ENCODE results near the gene RANBP10. TPM values are rescaled to one million over a fixed set of nuclear protein-coding genes. Genes with fewer than 3 reads are reported as not detected.

Gene RANBP10
- total and polyA plus RNA-seq, 7 experiments from 2014 or later = 9.3 to 26.6 (median 23.8) TPM

DNA sequence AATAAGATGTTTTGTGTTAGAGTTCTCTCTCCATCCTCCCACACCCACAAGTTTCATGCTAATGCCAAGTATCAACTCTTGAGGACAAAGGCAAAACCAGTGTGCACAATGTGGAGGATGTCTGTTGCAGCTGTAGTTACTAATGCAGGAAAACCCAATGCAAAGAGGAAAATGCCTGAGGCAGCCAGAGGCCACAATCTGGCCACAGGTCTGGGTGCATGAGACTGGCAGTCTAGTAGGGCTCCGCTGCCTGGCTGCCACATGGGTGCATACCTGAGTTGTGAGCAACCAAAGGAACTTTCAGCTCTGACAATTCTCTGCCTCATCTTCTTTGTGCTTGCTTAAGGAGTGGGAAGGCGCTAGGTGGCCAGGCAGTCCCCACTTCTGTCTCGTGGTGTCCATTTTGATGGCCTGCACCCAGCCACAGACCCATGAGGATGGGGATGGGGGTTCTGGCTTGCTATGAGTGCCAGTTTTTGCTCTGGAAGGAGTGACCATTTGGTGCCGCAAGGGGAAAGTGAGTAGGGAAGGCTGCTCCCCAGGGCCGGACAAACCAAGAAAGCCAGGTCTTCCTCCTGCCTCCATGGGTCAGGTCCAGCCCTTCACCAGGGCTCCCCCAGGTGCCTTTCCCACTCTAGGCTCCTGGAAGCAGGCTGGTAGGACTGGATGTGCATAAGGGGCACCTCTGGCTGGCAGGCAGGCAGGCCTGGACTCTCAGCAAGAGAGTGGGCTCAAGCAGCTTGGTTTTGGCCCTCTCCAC is 83.0 kb downstream of the RANBP10 start:
- H3K4me1 Mint-ChIP-seq = peaks cover 9 to 25% (median 21%) of the 10 kb centered on the region in 7 donors
- H3K27ac ChIP-seq (ENCODE audit: low read depth, low read length) = no peak overlapping the region
- H3K9me3 ChIP-seq (ENCODE audit: control insufficient read depth in 2 of 3, low read length in 3 of 3) = no peaks in the 10 kb centered on the region
- H3K27me3 Mint-ChIP-seq = no peaks in the 10 kb centered on the region
- no peak overlapping the region for H3K27ac Mint-ChIP-seq
- H3K36me3 Mint-ChIP-seq = peaks cover 0 to 15% (median under 1%) of the 10 kb centered on the region in 5 donors
- H3K4me1 ChIP-seq (ENCODE audit: control insufficient read depth in 2 of 2, insufficient read depth in 2 of 2, low read length in 2 of 2) = peaks cover 10 to 11% of the 10 kb centered on the region in 2 donors
- POLR2A ChIA-PET = interaction anchor here (0.5 kb wide), 1 partner anchor 189 kb away, joined by 4 read pairs; no protein-coding TSS in a partner anchor
- H3K4me3 ChIP-seq (ENCODE audit: low read length) = no peak overlapping the region
- H3K9me3 Mint-ChIP-seq = peaks cover 0 to 2% (median 0%) of the 10 kb centered on the region in 11 donors
- intact Hi-C loops (cut with micrococcal nuclease) = no loop called here
- DNase-seq (no peak), ATAC-seq (no peak)
- H3K27me3 ChIP-seq (ENCODE audit: control insufficient read depth in 2 of 2, insufficient read depth in 2 of 2, low read length in 2 of 2) = no peaks in the 10 kb centered on the region
- peaks cover 0 to 43% (median 0%) of the 10 kb centered on the region in 3 experiments for H3K36me3 ChIP-seq (ENCODE audit: control insufficient read depth in 2 of 3, insufficient read depth in 3 of 3, low read length in 3 of 3)
- no peak overlapping the region for H3K4me3 Mint-ChIP-seq
- CTCF ChIA-PET = no interaction called here

DNA sequence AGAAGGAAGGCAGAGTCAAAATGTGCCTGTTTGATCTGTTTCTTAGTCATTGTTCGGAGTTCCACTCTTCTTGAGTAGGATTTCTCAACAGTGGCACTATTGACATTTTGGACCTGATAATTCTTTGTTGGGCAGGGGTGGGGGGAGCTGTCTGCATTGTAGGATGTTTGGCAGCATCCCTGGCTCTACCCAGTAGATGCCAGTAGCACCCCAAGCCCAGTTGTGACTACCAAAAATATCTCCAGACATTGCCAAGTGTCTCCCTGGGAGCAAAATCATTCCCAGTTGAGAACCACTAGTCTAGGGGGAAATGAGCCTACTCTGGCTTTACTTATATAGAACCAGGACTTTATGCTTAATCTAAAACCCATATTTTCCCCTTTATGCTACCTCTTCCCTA is 86.1 kb downstream of the RANBP10 start:
- peaks cover 0 to 15% (median 0%) of the 10 kb centered on the region in 3 experiments for H3K36me3 ChIP-seq (ENCODE audit: control insufficient read depth in 2 of 3, insufficient read depth in 3 of 3, low read length in 3 of 3)
- ChIA-PET CTCF (no interaction called here), POLR2A (interaction anchor here (0.7 to 1.6 kb wide), 4 partner anchors 61 to 111 kb away, joined by 3 to 9 read pairs (median 6); partner anchors contain the start of genes RANBP10 and TSNAXIP1)
- peaks cover 0 to 17% (median 4%) of the 10 kb centered on the region in 5 donors for H3K36me3 Mint-ChIP-seq
- peak overlapping the region; percentile 95 for H3K4me3 ChIP-seq (ENCODE audit: low read length)
- intact Hi-C loops (cut with micrococcal nuclease) = no loop called here
- no peaks in the 10 kb centered on the region for H3K9me3 ChIP-seq (ENCODE audit: control insufficient read depth in 2 of 3, low read length in 3 of 3)
- H3K4me1 ChIP-seq (ENCODE audit: control insufficient read depth in 2 of 2, insufficient read depth in 2 of 2, low read length in 2 of 2) = peaks cover 15 to 16% of the 10 kb centered on the region in 2 donors
- ATAC-seq (no peak), DNase-seq (no peak)
- no peaks in the 10 kb centered on the region for H3K27me3 Mint-ChIP-seq
- peaks cover 0 to 2% (median 0%) of the 10 kb centered on the region in 11 donors for H3K9me3 Mint-ChIP-seq
- H3K27me3 ChIP-seq (ENCODE audit: control insufficient read depth in 2 of 2, insufficient read depth in 2 of 2, low read length in 2 of 2) = no peaks in the 10 kb centered on the region
- H3K4me1 Mint-ChIP-seq = peaks cover 19 to 48% (median 38%) of the 10 kb centered on the region in 7 donors
- H3K27ac Mint-ChIP-seq = peak overlapping the region; percentile 91 to 99 (median 98)
- peak overlapping the region; percentile 90 to 99 (median 94) for H3K4me3 Mint-ChIP-seq
- H3K27ac ChIP-seq (ENCODE audit: low read depth, low read length) = peak overlapping the region; percentile 88

DNA sequence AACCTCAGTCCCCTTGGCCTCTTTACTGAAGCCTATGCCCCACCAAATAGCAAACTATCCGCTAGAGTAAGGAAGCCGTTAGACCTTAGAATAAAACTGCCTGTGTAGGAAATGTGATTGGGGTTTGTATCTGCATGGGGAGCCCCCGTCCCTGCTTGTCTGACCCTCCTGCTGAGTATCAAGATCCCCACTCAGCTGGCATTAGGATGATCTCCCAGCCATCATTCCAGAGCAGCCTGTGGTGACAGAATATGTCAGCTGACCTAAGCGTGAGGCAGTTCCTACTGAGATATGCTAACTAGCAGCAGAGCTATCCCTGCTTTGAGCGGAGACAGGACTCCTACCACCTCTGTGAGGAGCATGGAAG is 86.6 kb downstream of the RANBP10 start:
- ATAC-seq (peak; percentile 33), DNase-seq (peak in 1 of 9 donors; percentile 31)
- Mint-ChIP-seq H3K27ac (peak overlapping the region; percentile 91 to 99 (median 98)), H3K27me3 (no peaks in the 10 kb centered on the region), H3K36me3 (peaks cover 0 to 12% (median 0%) of the 10 kb centered on the region in 5 donors), H3K4me1 (peaks cover 19 to 48% (median 39%) of the 10 kb centered on the region in 7 donors), H3K9me3 (peaks cover 0 to 2% (median 0%) of the 10 kb centered on the region in 11 donors), H3K4me3 (peak overlapping the region; percentile 90 to 99 (median 94))
- H3K27ac ChIP-seq (ENCODE audit: low read depth, low read length) = peak overlapping the region; percentile 88
- H3K4me3 ChIP-seq (ENCODE audit: low read length) = peak overlapping the region; percentile 95
- peaks cover 15 to 16% of the 10 kb centered on the region in 2 donors for H3K4me1 ChIP-seq (ENCODE audit: control insufficient read depth in 2 of 2, insufficient read depth in 2 of 2, low read length in 2 of 2)
- peaks cover 0 to 10% (median 0%) of the 10 kb centered on the region in 3 experiments for H3K36me3 ChIP-seq (ENCODE audit: control insufficient read depth in 2 of 3, insufficient read depth in 3 of 3, low read length in 3 of 3)
- ChIA-PET POLR2A (interaction anchor here (0.7 to 1.6 kb wide), 9 partner anchors 16 to 114 kb away, joined by 3 to 9 read pairs (median 4); partner anchors contain the start of genes ACD, PARD6A, RANBP10 and TSNAXIP1), CTCF (interaction anchor here (1.0 kb wide), 1 partner anchor 47 kb away, joined by 4 read pairs; no protein-coding TSS in a partner anchor)
- H3K27me3 ChIP-seq (ENCODE audit: control insufficient read depth in 2 of 2, insufficient read depth in 2 of 2, low read length in 2 of 2) = no peaks in the 10 kb centered on the region
- no peaks in the 10 kb centered on the region for H3K9me3 ChIP-seq (ENCODE audit: control insufficient read depth in 2 of 3, low read length in 3 of 3)
- intact Hi-C loops (cut with micrococcal nuclease) = loop anchor here (1.0 to 5.0 kb wide), 12 partner anchors 47 to 472 kb away; partner anchors contain the start of genes ATP6V0D1 (in 2 of the 2), RANBP10 (in 2 of the 2), THAP11 (in 2 of the 2) and TSNAXIP1 (in 2 of the 2)

GRCh38 chr16:67719048-67719777 is 87.1 kb downstream of the RANBP10 start, which contains the start of gene GFOD2:
Gene GFOD2 (minus strand): TSS chr16:67719316. CDS start chr16:67685715, 33,601 bp downstream.
- peaks cover 0 to 2% (median 0%) of the 10 kb centered on the region in 11 donors for H3K9me3 Mint-ChIP-seq
- no peaks in the 10 kb centered on the region for H3K27me3 ChIP-seq (ENCODE audit: control insufficient read depth in 2 of 2, insufficient read depth in 2 of 2, low read length in 2 of 2)
- CTCF ChIA-PET = interaction anchor here (0.7 to 1.0 kb wide), 2 partner anchors 47 kb away, joined by 4 read pairs; no protein-coding TSS in a partner anchor
- H3K27ac ChIP-seq (ENCODE audit: low read depth, low read length) = peak within 1 kb of the TSS; percentile 88
- POLR2A ChIA-PET = interaction anchor here (0.6 to 1.6 kb wide), 11 partner anchors 15 to 176 kb away, joined by 3 to 9 read pairs (median 4); partner anchors contain the start of genes ACD, PARD6A, RANBP10 and TSNAXIP1
- H3K27me3 Mint-ChIP-seq = no peaks in the 10 kb centered on the region
- peak within 1 kb of the TSS; percentile 91 to 99 (median 98) for H3K27ac Mint-ChIP-seq
- peaks cover 0 to 10% (median 0%) of the 10 kb centered on the region in 5 donors for H3K36me3 Mint-ChIP-seq
- H3K4me1 Mint-ChIP-seq = peaks cover 19 to 51% (median 39%) of the 10 kb centered on the region in 7 donors
- H3K4me1 ChIP-seq (ENCODE audit: control insufficient read depth in 2 of 2, insufficient read depth in 2 of 2, low read length in 2 of 2) = peaks cover 15 to 16% of the 10 kb centered on the region in 2 donors
- peak; percentile 94 to 100 (median 96) for DNase-seq
- H3K9me3 ChIP-seq (ENCODE audit: control insufficient read depth in 2 of 3, low read length in 3 of 3) = no peaks in the 10 kb centered on the region
- H3K4me3 Mint-ChIP-seq = peak within 1 kb of the TSS; percentile 90 to 99 (median 94)
- peak; percentile 96 for ATAC-seq
- peak within 1 kb of the TSS; percentile 95 for H3K4me3 ChIP-seq (ENCODE audit: low read length)
- H3K36me3 ChIP-seq (ENCODE audit: control insufficient read depth in 2 of 3, insufficient read depth in 3 of 3, low read length in 3 of 3) = peaks cover 0 to 4% (median 0%) of the 10 kb centered on the region in 3 experiments
- intact Hi-C loops (cut with micrococcal nuclease) = loop anchor here (1.0 to 5.0 kb wide), 12 partner anchors 46 to 472 kb away; partner anchors contain the start of genes ATP6V0D1 (in 2 of the 2), RANBP10 (in 2 of the 2), THAP11 (in 2 of the 2) and TSNAXIP1 (in 2 of the 2)

DNA sequence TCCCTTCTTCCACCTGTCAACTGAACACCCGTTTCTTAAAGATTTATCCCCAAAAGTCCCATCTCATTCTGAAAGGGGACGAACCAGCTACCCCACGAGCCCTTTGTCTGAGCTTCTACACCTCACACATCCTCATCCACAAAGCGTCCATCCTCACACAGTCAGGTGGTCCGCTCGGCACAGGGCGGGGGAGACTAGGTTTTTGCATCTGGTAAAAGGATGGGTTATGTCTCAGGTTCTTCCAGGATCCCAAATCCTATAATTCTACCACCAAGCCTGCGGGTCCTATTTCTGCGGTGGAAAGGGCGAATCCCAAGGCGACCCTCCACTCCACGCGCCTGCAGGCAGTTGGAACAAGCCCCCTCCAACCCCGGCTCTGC is 87.7 kb downstream of the RANBP10 start:
- intact Hi-C loops (cut with micrococcal nuclease) = loop anchor here (1.0 to 5.0 kb wide), 12 partner anchors 46 to 471 kb away; partner anchors contain the start of genes ATP6V0D1 (in 2 of the 2), RANBP10 (in 2 of the 2), THAP11 (in 2 of the 2) and TSNAXIP1 (in 2 of the 2)
- H3K36me3 ChIP-seq (ENCODE audit: control insufficient read depth in 2 of 3, insufficient read depth in 3 of 3, low read length in 3 of 3) = no peaks in the 10 kb centered on the region
- H3K27ac ChIP-seq (ENCODE audit: low read depth, low read length) = peak overlapping the region; percentile 88
- ChIA-PET CTCF (interaction anchor here (0.6 to 1.0 kb wide), 3 partner anchors 46 to 221 kb away, joined by 3 to 4 read pairs (median 4); no protein-coding TSS in a partner anchor), POLR2A (interaction anchor here (0.6 to 1.6 kb wide), 12 partner anchors 15 to 175 kb away, joined by 3 to 9 read pairs (median 4); partner anchors contain the start of genes ACD, PARD6A, RANBP10 and TSNAXIP1)
- Mint-ChIP-seq H3K27ac (peak overlapping the region; percentile 11 to 99 (median 59)), H3K36me3 (peaks cover 0 to 10% (median 0%) of the 10 kb centered on the region in 5 donors), H3K4me1 (peaks cover 20 to 51% (median 40%) of the 10 kb centered on the region in 7 donors), H3K4me3 (peak overlapping the region; percentile 90 to 99 (median 94)), H3K9me3 (peaks cover 0 to 2% (median 0%) of the 10 kb centered on the region in 11 donors), H3K27me3 (no peaks in the 10 kb centered on the region)
- peak overlapping the region; percentile 95 for H3K4me3 ChIP-seq (ENCODE audit: low read length)
- no peak for ATAC-seq
- H3K27me3 ChIP-seq (ENCODE audit: control insufficient read depth in 2 of 2, insufficient read depth in 2 of 2, low read length in 2 of 2) = no peaks in the 10 kb centered on the region
- no peaks in the 10 kb centered on the region for H3K9me3 ChIP-seq (ENCODE audit: control insufficient read depth in 2 of 3, low read length in 3 of 3)
- H3K4me1 ChIP-seq (ENCODE audit: control insufficient read depth in 2 of 2, insufficient read depth in 2 of 2, low read length in 2 of 2) = peaks cover 15 to 16% of the 10 kb centered on the region in 2 donors
- DNase-seq = peak in 3 of 9 donors; percentile 15 to 26 (median 24)

All from naive thymus-derived CD4-positive, alpha-beta T cell (primary cell).